ENCODE data around the gene ST3GAL3. TPM values are rescaled to one million over a fixed set of nuclear protein-coding genes. Genes with fewer than 3 reads are reported as not detected.

The ST3GAL3 gene
- polyA plus RNA-seq, 2 of the 4 experiments (the other 2 are of a cell fraction) = 2.5 to 4.0 TPM

- DNase-seq (ENCODE audit: low read depth in 1 of 2, low spot score in 1 of 2) (peak in 1 of 2 experiments; percentile 10), FAIRE-seq (no peak)
- POLR2A ChIA-PET = interaction anchor here (0.6 to 2.2 kb wide), 6 partner anchors 7 to 335 kb away, joined by 3 to 15 read pairs (median 4); partner anchors contain the start of gene KDM4A
Measured at GRCh38 chr1:43706598-43707189, 642 bp upstream of the ST3GAL3 start.

GRCh38 chr1:43708002-43708410 lies 670 bp downstream of the ST3GAL3 start:
- POLR2A ChIA-PET = no interaction called here
- DNase-seq (ENCODE audit: low read depth in 1 of 2, low spot score in 1 of 2) = no peak
- Histone ChIP-seq H3K4me1 (peaks cover 41% of the 10 kb centered on the region), H3K4me3 (peak overlapping the region; percentile 75), H3K9me3 (no peaks in the 10 kb centered on the region), H3K4me2 (peak overlapping the region; percentile 93), H3K27ac (peak overlapping the region; percentile 93 to 98)
- ATAC-seq = no peak
- FAIRE-seq = no peak
- 1% methylated on average over 14 of the region's 15 CpGs for WGBS (ENCODE audit: missing lambda C conversion rate)
- CTCF ChIA-PET = no interaction called here
- TF ChIP-seq SREBF2 (IDR thresholded peaks at IDR 0.05) (no peak), RFX5 (IDR thresholded peaks at IDR 0.05) (no peak), ZFP36 (IDR thresholded peaks at IDR 0.05; ENCODE audit: borderline replicate concordance, partially characterized antibody) (no peak), MAFK (IDR thresholded peaks at IDR 0.05; ENCODE audit: partially characterized antibody) (no peak), MAZ (IDR thresholded peaks at IDR 0.05; ENCODE audit: borderline replicate concordance, low read depth, low read length) (no peak), PBX3 (IDR thresholded peaks at IDR 0.05) (no peak), CHD2 (IDR thresholded peaks at IDR 0.05; ENCODE audit: low read length, partially characterized antibody) (no peak), POLR2A (IDR thresholded peaks at IDR 0.05; ENCODE audit: low read length) (no peak), MYC (IDR thresholded peaks at IDR 0.05; ENCODE audit: borderline replicate concordance, low read length) (no peak), CBX2 (IDR thresholded peaks at IDR 0.05; ENCODE audit: borderline replicate concordance, low read depth) (no peak), EHMT2 (IDR thresholded peaks at IDR 0.05; ENCODE audit: low read depth) (no peak), FOXS1 (CRISPR knock-in tag; IDR thresholded peaks at IDR 0.05) (no peak), HEYL (CRISPR knock-in tag; IDR thresholded peaks at IDR 0.05) (no peak)

More at GRCh38 chr1:43706598-43707189, 642 bp upstream of the ST3GAL3 start:
- peak overlapping the region; percentile 75 for H3K4me3 ChIP-seq
- H3K4me1 ChIP-seq = peaks cover 35% of the 10 kb centered on the region
- peak overlapping the region; percentile 96 for H3K4me2 ChIP-seq
- 6% methylated on average over 30 of the region's 30 CpGs for WGBS (ENCODE audit: missing lambda C conversion rate)
- H3K27ac ChIP-seq = peak overlapping the region; percentile 93 to 98
- no peak; a peak in 1 of 5 replicates for TF ChIP-seq JUN (IDR thresholded peaks at IDR 0.05)
- 0 out of 2 replicates have a peak, but pooled peaks have one; percentile 38 for TF ChIP-seq TP53 (CRISPR knock-in tag; IDR thresholded peaks at IDR 0.05)
- H3K9me3 ChIP-seq = no peaks in the 10 kb centered on the region
- peak; percentile 36 to 42 for ATAC-seq
- CTCF ChIA-PET = interaction anchor here (0.8 to 1.2 kb wide), 4 partner anchors 14 to 177 kb away, joined by 3 to 4 read pairs (median 3); no protein-coding TSS in a partner anchor

- ChIA-PET POLR2A (no interaction called here), CTCF (interaction anchor here (1.1 kb wide), 1 partner anchor 52 kb away, joined by 3 read pairs; no protein-coding TSS in a partner anchor)
- 86% methylated on average over 2 of the region's 2 CpGs for WGBS (ENCODE audit: missing lambda C conversion rate)
- ATAC-seq (no peak), DNase-seq (ENCODE audit: low read depth in 1 of 2, low spot score in 1 of 2) (no peak), FAIRE-seq (no peak)
- Histone ChIP-seq H3K27ac (peak overlapping the region; percentile 40; a peak in 4 of 6 replicates), H3K4me2 (peak overlapping the region; percentile 66), H3K4me3 (no peak overlapping the region), H3K4me1 (peaks cover 34% of the 10 kb centered on the region), H3K9me3 (no peaks in the 10 kb centered on the region)
- TF ChIP-seq FOSB (CRISPR knock-in tag; IDR thresholded peaks at IDR 0.05) (no peak), NR3C1 (IDR thresholded peaks at IDR 0.05) (no peak), ZSCAN20 (CRISPR knock-in tag; IDR thresholded peaks at IDR 0.05) (no peak), POLR2A (IDR thresholded peaks at IDR 0.05; ENCODE audit: low read length) (no peak), RAD21 (conservative IDR thresholded peaks at IDR 0.05 in 1 of 2, IDR thresholded peaks at IDR 0.05 in 1 of 2) (no peak), E2F6 (IDR thresholded peaks at IDR 0.05; ENCODE audit: borderline replicate concordance, low read depth) (no peak), FOSL2 (IDR thresholded peaks at IDR 0.05) (no peak), FOSL2 (CRISPR knock-in tag; IDR thresholded peaks at IDR 0.05) (no peak), PBX3 (IDR thresholded peaks at IDR 0.05) (no peak), HOXB5 (CRISPR knock-in tag; IDR thresholded peaks at IDR 0.05) (no peak), RARB (CRISPR knock-in tag; IDR thresholded peaks at IDR 0.05) (no peak), CEBPB (IDR thresholded peaks at IDR 0.05) (no peak), USF2 (IDR thresholded peaks at IDR 0.05) (no peak), EHMT2 (IDR thresholded peaks at IDR 0.05; ENCODE audit: low read depth) (no peak), NPAS2 (CRISPR knock-in tag; IDR thresholded peaks at IDR 0.05; ENCODE audit: borderline replicate concordance) (no peak), HOXB13 (CRISPR knock-in tag; IDR thresholded peaks at IDR 0.05; ENCODE audit: low read depth) (no peak), POLR2AphosphoS2 (conservative IDR thresholded peaks at IDR 0.05; ENCODE audit: low read length) (no peak), MAX (IDR thresholded peaks at IDR 0.05) (no peak), ATOH8 (CRISPR knock-in tag; IDR thresholded peaks at IDR 0.05; ENCODE audit: low read depth) (no peak)
Measured at GRCh38 chr1:43711049-43711448, 3.7 kb downstream of the ST3GAL3 start.
